ENCODE data around the gene CIRBP. TPM values are rescaled to one million over a fixed set of nuclear protein-coding genes. Genes with fewer than 3 reads are reported as not detected.

The CIRBP gene
- total RNA-seq = 300 and 305 TPM in 2 replicates

DNA sequence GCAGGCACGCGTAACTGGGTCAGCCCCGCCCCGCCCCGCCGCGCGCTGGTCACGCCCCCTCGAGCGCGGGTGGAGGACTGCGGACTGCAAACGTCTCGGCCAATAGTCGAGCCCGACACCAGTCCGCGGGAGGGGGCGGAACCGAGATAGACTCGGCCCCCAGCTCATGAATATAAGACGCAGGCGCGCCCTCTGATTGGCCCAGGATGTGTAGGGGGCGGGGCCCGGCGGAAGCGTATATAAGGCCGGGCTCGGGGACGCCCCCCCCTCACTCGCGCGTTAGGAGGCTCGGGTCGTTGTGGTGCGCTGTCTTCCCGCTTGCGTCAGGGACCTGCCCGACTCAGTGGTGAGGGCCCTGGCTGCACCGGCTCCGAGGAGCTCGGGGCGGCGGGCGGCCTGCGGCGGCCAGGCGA is at the start of gene CIRBP:
Gene CIRBP (plus strand): TSS at position 268 of the 413 bp plus-strand sequence. CDS start 1,602 bp downstream, outside the sequence.

DNA sequence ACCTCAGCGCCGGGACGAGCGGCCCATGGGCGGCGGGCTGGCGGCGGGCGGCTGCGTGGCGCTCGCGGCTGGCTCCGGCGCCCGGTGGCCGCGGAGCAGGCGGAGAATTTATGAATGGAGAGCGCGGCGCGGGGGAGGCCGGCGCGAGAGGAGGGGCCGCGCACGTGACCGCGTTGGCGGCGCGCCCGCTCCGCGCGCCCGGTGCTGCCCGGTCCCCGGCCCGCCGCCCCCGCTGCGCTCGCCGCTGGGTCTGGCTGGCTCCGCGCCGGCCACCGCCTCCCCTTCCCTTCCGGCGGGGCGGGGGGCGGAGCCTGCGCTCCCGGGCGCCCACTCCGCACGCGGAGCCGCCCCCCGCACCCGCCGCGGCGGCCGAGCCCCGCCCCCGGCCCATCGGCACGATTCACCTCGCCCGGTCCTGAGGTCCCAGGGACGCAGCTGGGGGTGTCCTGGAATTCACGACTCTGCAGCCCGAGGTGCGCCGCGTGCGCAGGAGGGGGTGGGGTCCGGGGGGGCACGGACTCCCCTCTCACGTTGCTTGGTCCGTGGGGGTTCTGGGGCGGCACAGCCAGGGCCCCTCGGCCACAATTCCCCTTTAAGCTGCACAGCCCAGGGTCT is 31.3 kb upstream of the CIRBP start, which contains the start of gene CBARP:
Gene CBARP (minus strand): TSS at position 252 of the 615 bp plus-strand sequence. CDS start 1,905 bp downstream, outside the sequence.

DNA sequence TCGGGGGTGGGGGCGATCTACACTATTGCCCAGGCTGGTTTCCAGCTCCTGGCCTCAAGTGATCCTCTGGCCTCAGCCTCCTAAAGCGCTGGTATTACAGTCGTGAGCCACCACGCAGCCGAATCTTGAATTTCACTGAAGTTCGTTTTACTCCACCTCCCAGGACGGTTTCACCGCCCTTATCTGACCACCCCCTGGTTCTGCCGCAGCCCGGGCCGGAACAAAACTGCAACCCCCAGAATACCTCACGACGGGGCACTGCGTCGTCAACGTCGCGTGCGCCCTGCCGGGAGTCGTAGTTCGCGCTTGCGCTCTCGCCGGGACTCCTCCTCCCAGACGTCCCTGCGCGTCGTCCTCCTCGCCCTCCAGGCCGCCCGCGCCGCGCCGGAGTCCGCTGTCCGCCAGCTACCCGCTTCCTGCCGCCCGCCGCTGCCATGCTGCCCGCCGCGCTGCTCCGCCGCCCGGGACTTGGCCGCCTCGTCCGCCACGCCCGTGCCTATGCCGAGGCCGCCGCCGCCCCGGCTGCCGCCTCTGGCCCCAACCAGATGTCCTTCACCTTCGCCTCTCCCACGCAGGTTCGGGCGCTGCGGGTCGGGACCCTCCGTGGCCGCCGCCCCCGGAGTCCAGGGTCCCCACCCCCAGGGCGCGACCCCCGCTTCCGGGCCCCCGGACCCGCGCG is 27.6 kb upstream of the CIRBP start, which contains the start of gene ATP5F1D:
Gene ATP5F1D (plus strand): TSS at position 335 of the 679 bp plus-strand sequence. CDS start 100 bp downstream, at position 435.

DNA sequence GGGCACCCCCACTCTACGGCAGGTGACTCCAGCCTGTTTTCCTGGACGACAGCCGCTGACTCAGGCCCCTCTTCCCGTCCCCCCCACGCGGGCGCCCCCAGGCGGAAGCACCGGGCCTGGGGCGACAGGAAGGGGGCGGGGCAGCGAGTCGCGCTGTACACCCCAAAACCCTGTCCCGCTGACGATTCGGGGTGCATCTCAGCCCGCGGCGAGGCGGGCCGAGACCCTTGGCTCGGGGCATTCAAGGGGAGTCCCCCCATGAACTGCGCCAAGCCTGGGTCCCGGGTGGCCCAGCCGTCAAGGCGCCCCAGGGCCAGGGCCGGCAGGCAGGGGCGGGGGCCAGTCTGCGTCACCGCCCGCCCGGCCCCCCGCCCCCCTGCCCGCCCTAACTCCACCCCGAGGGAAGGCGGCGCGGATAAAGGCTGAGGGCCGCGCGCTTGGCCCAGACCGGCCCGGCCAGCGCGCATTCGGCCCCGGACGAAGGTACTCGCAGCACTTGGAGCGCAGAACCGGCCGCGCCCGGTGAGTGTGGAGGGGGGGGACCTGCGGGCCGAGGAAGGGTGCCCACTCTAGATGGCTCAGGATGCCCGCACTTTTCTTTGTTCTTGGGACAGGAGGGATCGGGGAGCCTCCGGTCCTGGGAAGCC is 20.9 kb upstream of the CIRBP start, which contains the start of gene MIDN:
Gene MIDN (plus strand): TSS at position 445 of the 647 bp plus-strand sequence. CDS start 1,714 bp downstream, outside the sequence.

DNA sequence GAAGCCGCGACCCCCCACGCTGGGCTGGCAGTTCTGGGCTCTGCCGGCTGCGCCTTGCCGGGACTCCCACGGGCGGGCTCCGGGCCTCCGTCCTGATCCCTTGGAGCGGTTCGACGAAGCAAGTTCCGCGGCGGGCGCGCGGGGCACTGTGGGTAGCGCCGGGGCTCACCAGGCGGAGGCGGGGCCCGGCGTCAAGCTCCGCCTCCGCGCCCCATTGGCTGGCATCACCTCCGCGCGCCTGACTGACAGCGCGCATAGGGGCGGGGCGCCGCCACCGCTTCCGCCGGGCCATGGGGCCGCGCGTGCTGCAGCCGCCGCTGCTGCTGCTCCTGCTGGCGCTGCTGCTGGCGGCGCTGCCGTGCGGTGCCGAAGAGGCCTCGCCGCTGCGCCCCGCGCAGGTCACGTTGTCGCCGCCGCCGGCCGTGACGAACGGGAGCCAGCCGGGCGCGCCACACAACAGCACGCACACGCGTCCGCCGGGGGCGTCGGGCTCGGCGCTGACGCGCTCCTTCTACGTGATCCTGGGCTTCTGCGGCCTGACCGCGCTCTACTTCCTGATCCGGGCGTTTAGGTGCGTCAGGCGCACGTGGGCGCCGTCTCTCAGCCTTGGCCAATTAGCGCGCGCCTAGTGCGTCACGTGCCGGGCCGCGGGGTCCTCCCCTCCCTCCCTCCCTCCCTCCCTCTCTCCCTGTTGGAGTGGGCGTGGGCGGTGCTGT is 6.3 kb downstream of the CIRBP start, which contains the start of gene FAM174C:
Gene FAM174C (plus strand): TSS at position 271 of the 716 bp plus-strand sequence. CDS start 20 bp downstream, at position 291.

DNA sequence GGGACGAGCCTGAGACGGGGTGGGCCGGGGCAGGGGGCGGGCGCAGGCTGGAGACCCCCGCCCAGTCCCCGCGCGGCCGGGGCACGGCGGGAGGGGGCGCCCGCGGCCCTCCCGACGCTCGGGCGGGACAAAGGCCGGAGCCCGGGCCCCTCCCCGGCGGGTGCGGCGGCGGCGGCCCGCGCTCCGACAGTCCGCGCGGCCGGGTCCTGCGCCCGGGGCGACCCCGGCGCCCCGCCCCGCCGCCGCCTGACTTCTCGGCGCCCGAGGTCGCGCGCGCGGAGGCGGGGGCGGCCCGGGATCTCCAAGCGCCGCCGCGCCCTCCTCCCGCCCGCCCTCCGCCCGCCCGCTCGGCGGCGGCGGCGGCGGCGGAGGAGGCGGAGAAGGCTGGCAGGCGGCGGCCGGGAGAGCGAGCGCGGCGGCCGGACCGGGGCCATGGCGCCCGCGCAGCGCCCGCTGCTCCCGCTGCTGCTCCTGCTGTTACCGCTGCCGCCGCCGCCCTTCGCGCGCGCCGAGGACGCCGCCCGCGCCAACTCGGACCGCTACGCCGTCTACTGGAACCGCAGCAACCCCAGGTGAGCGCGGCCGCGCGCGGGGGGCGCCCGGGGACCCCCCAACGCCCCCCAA is 16.7 kb downstream of the CIRBP start, which contains the start of gene EFNA2:
Gene EFNA2 (plus strand): TSS at position 137 of the 624 bp plus-strand sequence. CDS start 296 bp downstream, at position 433.

Other genes with a start within 250 kb of the CIRBP start
- 115 and 128 TPM in 2 replicates for gene TMEM259, start 248.2 kb upstream of the CIRBP start, total RNA-seq
- gene RNU6-2, start 247.8 kb upstream of the CIRBP start, total RNA-seq = not detected in 2 replicates
- gene CNN2, start 242.7 kb upstream of the CIRBP start, total RNA-seq = 303 and 326 TPM in 2 replicates
- 2.8 and 3.0 TPM in 2 replicates for gene ABCA7, start 229.2 kb upstream of the CIRBP start, total RNA-seq
- gene ARHGAP45, start 202.2 kb upstream of the CIRBP start, total RNA-seq = 0.59 and 2.9 TPM in 2 replicates
- 300 TPM in 2 replicates for gene POLR2E, start 174.0 kb upstream of the CIRBP start, total RNA-seq
- gene GPX4, start 165.3 kb upstream of the CIRBP start, total RNA-seq = 672 and 674 TPM in 2 replicates
- 31.4 and 35.2 TPM in 2 replicates for gene SBNO2, start 95.1 kb upstream of the CIRBP start, total RNA-seq
- 67.5 and 69.3 TPM in 2 replicates for gene STK11, start 63.6 kb upstream of the CIRBP start, total RNA-seq
- gene CBARP, start 31.3 kb upstream of the CIRBP start, total RNA-seq = 1.8 and 2.9 TPM in 2 replicates
- 103 and 108 TPM in 2 replicates for gene ATP5F1D, start 27.6 kb upstream of the CIRBP start, total RNA-seq
- 18.7 and 19.2 TPM in 2 replicates for gene MIDN, start 20.7 kb upstream of the CIRBP start, total RNA-seq
- 57.2 and 66.0 TPM in 2 replicates for gene FAM174C, start 6.2 kb downstream of the CIRBP start, total RNA-seq
- gene EFNA2, start 16.5 kb downstream of the CIRBP start, total RNA-seq = not detected in 2 replicates
- gene NDUFS7, start 114.6 kb downstream of the CIRBP start, total RNA-seq = 187 and 192 TPM in 2 replicates
- gene GAMT, start 132.2 kb downstream of the CIRBP start, total RNA-seq = 37.5 and 55.8 TPM in 2 replicates
- gene DAZAP1, start 138.3 kb downstream of the CIRBP start, total RNA-seq = 117 and 138 TPM in 2 replicates
- 3,175 and 3,222 TPM in 2 replicates for gene RPS15, start 169.1 kb downstream of the CIRBP start, total RNA-seq
- gene APC2, start 180.8 kb downstream of the CIRBP start, total RNA-seq = under 0.01 TPM in 2 replicates
- 34.3 and 35.2 TPM in 2 replicates for gene C19orf25, start 209.9 kb downstream of the CIRBP start, total RNA-seq
- gene PCSK4, start 221.0 kb downstream of the CIRBP start, total RNA-seq = 1.2 and 1.6 TPM in 2 replicates
- 2.2 and 2.5 TPM in 2 replicates for gene REEP6, start 221.8 kb downstream of the CIRBP start, total RNA-seq
- gene ADAMTSL5, start 243.7 kb downstream of the CIRBP start, total RNA-seq = 1.2 and 2.0 TPM in 2 replicates

Measured in bronchus fibroblast of lung (primary cell).